ENCODE results near the gene ECI1. TPM values are rescaled to one million over a fixed set of nuclear protein-coding genes. Genes with fewer than 3 reads are reported as not detected.

The ECI1 gene
- total and polyA plus RNA-seq, 2 experiments from 2014 or later: 118 to 143 TPM

- TF ChIP-seq, protein P1, sequence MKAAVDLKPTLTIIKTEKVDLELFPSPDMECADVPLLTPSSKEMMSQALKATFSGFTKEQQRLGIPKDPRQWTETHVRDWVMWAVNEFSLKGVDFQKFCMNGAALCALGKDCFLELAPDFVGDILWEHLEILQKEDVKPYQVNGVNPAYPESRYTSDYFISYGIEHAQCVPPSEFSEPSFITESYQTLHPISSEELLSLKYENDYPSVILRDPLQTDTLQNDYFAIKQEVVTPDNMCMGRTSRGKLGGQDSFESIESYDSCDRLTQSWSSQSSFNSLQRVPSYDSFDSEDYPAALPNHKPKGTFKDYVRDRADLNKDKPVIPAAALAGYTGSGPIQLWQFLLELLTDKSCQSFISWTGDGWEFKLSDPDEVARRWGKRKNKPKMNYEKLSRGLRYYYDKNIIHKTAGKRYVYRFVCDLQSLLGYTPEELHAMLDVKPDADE (IDR thresholded peaks at IDR 0.05): no peak
- TF ChIP-seq NANOG (IDR thresholded peaks at IDR 0.05; ENCODE audit: borderline replicate concordance) (no peak), POLR2AphosphoS5 (IDR thresholded peaks at IDR 0.05; ENCODE audit: low read depth) (no peak), JUNB (IDR thresholded peaks at IDR 0.05; ENCODE audit: unreplicated experiment) (no peak)
- TF ChIP-seq, protein P2, sequence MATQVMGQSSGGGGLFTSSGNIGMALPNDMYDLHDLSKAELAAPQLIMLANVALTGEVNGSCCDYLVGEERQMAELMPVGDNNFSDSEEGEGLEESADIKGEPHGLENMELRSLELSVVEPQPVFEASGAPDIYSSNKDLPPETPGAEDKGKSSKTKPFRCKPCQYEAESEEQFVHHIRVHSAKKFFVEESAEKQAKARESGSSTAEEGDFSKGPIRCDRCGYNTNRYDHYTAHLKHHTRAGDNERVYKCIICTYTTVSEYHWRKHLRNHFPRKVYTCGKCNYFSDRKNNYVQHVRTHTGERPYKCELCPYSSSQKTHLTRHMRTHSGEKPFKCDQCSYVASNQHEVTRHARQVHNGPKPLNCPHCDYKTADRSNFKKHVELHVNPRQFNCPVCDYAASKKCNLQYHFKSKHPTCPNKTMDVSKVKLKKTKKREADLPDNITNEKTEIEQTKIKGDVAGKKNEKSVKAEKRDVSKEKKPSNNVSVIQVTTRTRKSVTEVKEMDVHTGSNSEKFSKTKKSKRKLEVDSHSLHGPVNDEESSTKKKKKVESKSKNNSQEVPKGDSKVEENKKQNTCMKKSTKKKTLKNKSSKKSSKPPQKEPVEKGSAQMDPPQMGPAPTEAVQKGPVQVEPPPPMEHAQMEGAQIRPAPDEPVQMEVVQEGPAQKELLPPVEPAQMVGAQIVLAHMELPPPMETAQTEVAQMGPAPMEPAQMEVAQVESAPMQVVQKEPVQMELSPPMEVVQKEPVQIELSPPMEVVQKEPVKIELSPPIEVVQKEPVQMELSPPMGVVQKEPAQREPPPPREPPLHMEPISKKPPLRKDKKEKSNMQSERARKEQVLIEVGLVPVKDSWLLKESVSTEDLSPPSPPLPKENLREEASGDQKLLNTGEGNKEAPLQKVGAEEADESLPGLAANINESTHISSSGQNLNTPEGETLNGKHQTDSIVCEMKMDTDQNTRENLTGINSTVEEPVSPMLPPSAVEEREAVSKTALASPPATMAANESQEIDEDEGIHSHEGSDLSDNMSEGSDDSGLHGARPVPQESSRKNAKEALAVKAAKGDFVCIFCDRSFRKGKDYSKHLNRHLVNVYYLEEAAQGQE (IDR thresholded peaks at IDR 0.05; ENCODE audit: unreplicated experiment): no peak
These were observed 32.8 kb upstream of the ECI1 start (continued) for GRCh38 chr16:2284001-2284770.

- Histone ChIP-seq H3F3A (replicated peaks; ENCODE audit: low read depth) (no peaks in the 10 kb centered on the region), H3K4me2 (no peak overlapping the region), H3K27ac (ENCODE audit: low read depth) (no peak overlapping the region), H3K79me2 (replicated peaks; ENCODE audit: insufficient read depth) (no peaks in the 10 kb centered on the region), H4K20me1 (replicated peaks; ENCODE audit: insufficient read depth) (no peaks in the 10 kb centered on the region; the same call in 1 of the 2 replicates), H3K9me2 (ENCODE audit: insufficient read depth) (no peaks in the 10 kb centered on the region), H3K27me3 (ENCODE audit: insufficient read depth) (no peaks in the 10 kb centered on the region), H3K4me1 (ENCODE audit: insufficient read depth) (no peaks in the 10 kb centered on the region), H2AFZ (no peak overlapping the region), H3K36me3 (ENCODE audit: insufficient read depth) (no peaks in the 10 kb centered on the region), H3K4me3 (no peak overlapping the region)
- Mint-ChIP-seq H3K9me3 (no peaks in the 10 kb centered on the region), H3K4me3 (no peak overlapping the region), H3K27me3 (ENCODE audit: insufficient read depth, low read depth, poor library complexity) (peaks cover 9% of the 10 kb centered on the region), H3K4me1 (no peaks in the 10 kb centered on the region), H3K27ac (no peak overlapping the region), H3K36me3 (ENCODE audit: low read depth) (no peaks in the 10 kb centered on the region; the same call in 2 of the 3 replicates)
- ATAC-seq: no peak
- DNase-seq (ENCODE audit: low spot score): no peak
- TF ChIP-seq EZH2 (IDR thresholded peaks at IDR 0.05; ENCODE audit: low read depth, unreplicated experiment): no peak
- no peak for TF ChIP-seq ZNF114 (CRISPR knock-in tag; IDR thresholded peaks at IDR 0.05)
- TF ChIP-seq ZNF331 (CRISPR knock-in tag; IDR thresholded peaks at IDR 0.05; ENCODE audit: low read depth): no peak
- no peak for TF ChIP-seq NANOG (IDR thresholded peaks at IDR 0.05; ENCODE audit: borderline replicate concordance)
- TF ChIP-seq JUNB (IDR thresholded peaks at IDR 0.05; ENCODE audit: unreplicated experiment): no peak
- no peak for TF ChIP-seq POLR2AphosphoS5 (IDR thresholded peaks at IDR 0.05; ENCODE audit: low read depth)
- TF ChIP-seq, protein P1 (IDR thresholded peaks at IDR 0.05): no peak
- TF ChIP-seq, protein P3, sequence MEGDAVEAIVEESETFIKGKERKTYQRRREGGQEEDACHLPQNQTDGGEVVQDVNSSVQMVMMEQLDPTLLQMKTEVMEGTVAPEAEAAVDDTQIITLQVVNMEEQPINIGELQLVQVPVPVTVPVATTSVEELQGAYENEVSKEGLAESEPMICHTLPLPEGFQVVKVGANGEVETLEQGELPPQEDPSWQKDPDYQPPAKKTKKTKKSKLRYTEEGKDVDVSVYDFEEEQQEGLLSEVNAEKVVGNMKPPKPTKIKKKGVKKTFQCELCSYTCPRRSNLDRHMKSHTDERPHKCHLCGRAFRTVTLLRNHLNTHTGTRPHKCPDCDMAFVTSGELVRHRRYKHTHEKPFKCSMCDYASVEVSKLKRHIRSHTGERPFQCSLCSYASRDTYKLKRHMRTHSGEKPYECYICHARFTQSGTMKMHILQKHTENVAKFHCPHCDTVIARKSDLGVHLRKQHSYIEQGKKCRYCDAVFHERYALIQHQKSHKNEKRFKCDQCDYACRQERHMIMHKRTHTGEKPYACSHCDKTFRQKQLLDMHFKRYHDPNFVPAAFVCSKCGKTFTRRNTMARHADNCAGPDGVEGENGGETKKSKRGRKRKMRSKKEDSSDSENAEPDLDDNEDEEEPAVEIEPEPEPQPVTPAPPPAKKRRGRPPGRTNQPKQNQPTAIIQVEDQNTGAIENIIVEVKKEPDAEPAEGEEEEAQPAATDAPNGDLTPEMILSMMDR (conservative IDR thresholded peaks at IDR 0.05; ENCODE audit: low read depth in 2 of 2): no peak
- TF ChIP-seq, protein P2 (IDR thresholded peaks at IDR 0.05; ENCODE audit: unreplicated experiment): no peak
- TF ChIP-seq STAT1 (IDR thresholded peaks at IDR 0.05; ENCODE audit: unreplicated experiment): no peak
These were observed 31.6 kb upstream of the ECI1 start for GRCh38 chr16:2282866-2283555.

All from GM23338 (cell line).